Inferior parietal cortex (tissue), 1 donor: ENCODE results near the gene HRG.
A peak's percentile ranks its signal among the peaks of the same experiment; 100 is the strongest.
"Not testable (repeated sequence)": the region's sequence is repeated elsewhere in the genome, so short reads cannot be mapped to it uniquely, and the experiment has no call there.

ENCODE experiments used
- DNase-seq: peaks from one replicate; pipeline ENCODE4 v3.0.0-alpha.2; 2016; ENCODE audit errors: extremely low spot score

Gene HRG

GRCh38 chr3:186665625-186666188 lies at the start of gene HRG:
Gene HRG (plus strand): TSS chr3:186666014. CDS start chr3:186666032, 18 bp downstream.
- no peak for DNase-seq

GRCh38 chr3:186616299-186616617 lies 49.6 kb upstream of the HRG start:
- no peak for DNase-seq

GRCh38 chr3:186617036-186617946 lies 48.5 kb upstream of the HRG start:
- DNase-seq: peak; percentile 78

- DNase-seq: no peak
These were observed 47.4 kb upstream of the HRG start for GRCh38 chr3:186618318-186618938.

GRCh38 chr3:186619787-186620212 lies 46.0 kb upstream of the HRG start:
- no peak for DNase-seq

- DNase-seq: no peak
These were observed 45.4 kb upstream of the HRG start for GRCh38 chr3:186620213-186621092.

GRCh38 chr3:186621894-186622650 lies 43.7 kb upstream of the HRG start:
- DNase-seq: no peak

- no peak for DNase-seq
These were observed 43.0 kb upstream of the HRG start for GRCh38 chr3:186622651-186623310.

GRCh38 chr3:186624598-186624997 lies 41.2 kb upstream of the HRG start:
- DNase-seq: no peak

GRCh38 chr3:186625600-186626042 lies 40.2 kb upstream of the HRG start:
- DNase-seq: no peak

- DNase-seq: no peak
These were observed 39.5 kb upstream of the HRG start for GRCh38 chr3:186626254-186626847.

GRCh38 chr3:186627852-186628414 lies 37.9 kb upstream of the HRG start:
- DNase-seq: no peak

- no peak for DNase-seq
These were observed 37.1 kb upstream of the HRG start for GRCh38 chr3:186628756-186629155.

GRCh38 chr3:186630950-186631641 lies 34.7 kb upstream of the HRG start:
- no peak for DNase-seq

GRCh38 chr3:186633481-186633880 lies 32.3 kb upstream of the HRG start:
- DNase-seq: no peak

- not testable (repeated sequence) for DNase-seq
These were observed 31.6 kb upstream of the HRG start for GRCh38 chr3:186634207-186634606.

GRCh38 chr3:186635532-186635931 lies 30.3 kb upstream of the HRG start:
- DNase-seq: no peak

- DNase-seq: no peak
These were observed 29.3 kb upstream of the HRG start for GRCh38 chr3:186636536-186636935.

GRCh38 chr3:186637686-186638085 lies 28.1 kb upstream of the HRG start:
- DNase-seq: no peak
